Pancreas (tissue), 10 donors: ENCODE measurements around the gene RBM25. TPM values are rescaled to one million over a fixed set of nuclear protein-coding genes. Genes with fewer than 3 reads are reported as not detected.
"Not testable (repeated sequence)": the region's sequence is repeated elsewhere in the genome, so short reads cannot be mapped to it uniquely, and the experiment has no call there.

Source experiments
- ATAC-seq, 4 donors: fragments of 200-7000 bp; cut with Tn5 transposase; one replicate each; pipeline versions ENCODE4 v1.8.0 to v1.9.1; 2020; ENCODE audit warnings: mild to moderate bottlenecking in 4 of 4, moderate library complexity in 4 of 4
- DNase-seq, 6 donors: peaks; one replicate each; pipeline ENCODE4 v3.0.0-alpha.2; 2020
- FAIRE-seq: peaks from 2 replicates; lab custom pipeline; 2012; peaks lifted over from hg19 to GRCh38; lab: Jason Lieb, UNC
- H3K27ac ChIP-seq, 4 donors: fragments of 200-600 bp; sonication (generic); 1 replicate in 3 of 4; 2 replicates in 1 of 4; pipeline versions ENCODE4 v1.5.0 to v1.8.0; 2020
- H3K27me3 ChIP-seq, 4 donors: fragments of 200-600 bp; one replicate each; pipeline ENCODE4 v1.8.0; 2021
- H3K36me3 ChIP-seq, 3 donors: fragments of 200-600 bp; sonication (generic) in 1 of 3; one replicate each; pipeline versions ENCODE4 v1.5.0 to v1.8.0; 2020 to 2021
- H3K4me1 ChIP-seq, 3 donors: fragments of 200-600 bp; one replicate each; pipeline ENCODE4 v1.8.0; 2021
- H3K4me3 ChIP-seq, 4 donors: fragments of 200-600 bp; sonication (generic) in 2 of 4; one replicate each; pipeline versions ENCODE4 v1.5.0 to v1.8.0; 2020 to 2021
- H3K9me3 ChIP-seq, 4 donors: fragments of 200-600 bp; one replicate each; pipeline ENCODE4 v1.8.0; 2021
- CTCF ChIP-seq, 4 donors: fragments of 200-600 bp; sonication (generic) in 3 of 4; IDR thresholded peaks; one replicate each; pipeline versions ENCODE4 v1.5.0 to v1.8.0; 2021; ENCODE audit warnings: antibody characterized with exemption in 4 of 4
- WGBS, 2 donors: extraction: QIAGEN DNeasy Blood & Tissue Kit; methylation state at CpG; one replicate each; pipeline ENCODE4 v1.1.7; 2013; 5-methylcytosine and 5-hydroxymethylcytosine counted together
- intact Hi-C, 3 donors: fragments of 100-400 bp; cut with DNase I; formaldehyde crosslinking; loops; one replicate each; pipeline versions ENCODE4 v1.11.1 to v1.14.2; 2022
- polyA plus RNA-seq, 2 donors: library from polyadenylated mRNA; stranded (reverse); fragments of 200-250 nt; gene quantifications; one replicate each; pipeline ENCODE4 v1.2.3, GENCODE V29; 2013
- total RNA-seq, 6 donors: library from RNA; stranded (reverse); fragmentation: NEBNext Ultra II Directional in 4 of 6; extraction: Animal tissue kit (Norgen Biotek cat#: 25700) in 4 of 6; gene quantifications; one replicate each; pipeline versions ENCODE4 v1.2.1 to v1.2.4, GENCODE V29; 2021 to 2023
- donor health status: healthy with polysubstance abuse.
- donor health status: DM: no; HTN: no; CAD: no; lungs with moderate emphysema.
- donor health status: DM: no; HTN: no; CAD: no.
- donor health status: control.
- donor health status: control.
- donor health status: Bipolar disorder and iron deficiency.
- donor health status: DM: yes; HTN: yes; CAD: no.
- donor health status: DM: no; HTN: no; CAD: no.
- donor health status: DM: no; HTN: no; CAD: no.
- donor health status: DM: yes; HTN: yes; CAD: no.

Gene RBM25
- total and polyA plus RNA-seq, 8 donors = 22.7 to 62.8 (median 33.1) TPM

GRCh38 chr14:73027984-73028383 lies 30.4 kb upstream of the RBM25 start:
- ATAC-seq (no peak), DNase-seq (no peak), FAIRE-seq (no peak)
- Histone ChIP-seq H3K36me3 (no peaks in the 10 kb centered on the region), H3K4me1 (peaks cover 0 to 6% (median 6%) of the 10 kb centered on the region in 3 donors), H3K27me3 (no peaks in the 10 kb centered on the region), H3K9me3 (no peaks in the 10 kb centered on the region), H3K4me3 (no peak overlapping the region), H3K27ac (no peak overlapping the region)
- no peak for TF ChIP-seq CTCF (IDR thresholded peaks at IDR 0.05)
- intact Hi-C loops = no loop called here

GRCh38 chr14:73036706-73037450 lies 21.5 kb upstream of the RBM25 start:
- H3K36me3 ChIP-seq, intact Hi-C loops, ATAC-seq, H3K27ac ChIP-seq, H3K27me3 ChIP-seq, FAIRE-seq, H3K4me3 ChIP-seq, H3K9me3 ChIP-seq, H3K4me1 ChIP-seq, DNase-seq: not testable (repeated sequence)
- WGBS, 2 donors = 89% methylated on average over 9 of the region's 9 CpGs

- Histone ChIP-seq H3K27ac (no peak overlapping the region), H3K4me1 (no peaks in the 10 kb centered on the region)
- ATAC-seq = no peak
These were observed 10.5 kb upstream of the RBM25 start for GRCh38 chr14:73047808-73048207.

GRCh38 chr14:73049428-73049827 lies 8.9 kb upstream of the RBM25 start:
- Histone ChIP-seq H3K36me3 (no peaks in the 10 kb centered on the region), H3K27me3 (no peaks in the 10 kb centered on the region), H3K4me1 (no peaks in the 10 kb centered on the region), H3K9me3 (no peaks in the 10 kb centered on the region), H3K4me3 (no peak overlapping the region), H3K27ac (no peak overlapping the region)
- intact Hi-C loops = no loop called here
- TF ChIP-seq CTCF (IDR thresholded peaks at IDR 0.05) = no peak
- DNase-seq (no peak), ATAC-seq (no peak), FAIRE-seq (no peak)
- WGBS, 2 donors = 69 to 79% methylated on average over 4 of the region's 4 CpGs

More at GRCh38 chr14:73047808-73048207, 10.5 kb upstream of the RBM25 start:
- FAIRE-seq (no peak), DNase-seq (no peak)
- Histone ChIP-seq H3K9me3 (no peaks in the 10 kb centered on the region), H3K36me3 (no peaks in the 10 kb centered on the region), H3K4me3 (no peak overlapping the region), H3K27me3 (no peaks in the 10 kb centered on the region)
- 94 to 97% methylated on average over 1 of the region's 1 CpG for WGBS, 2 donors
- intact Hi-C loops = no loop called here
- TF ChIP-seq CTCF (IDR thresholded peaks at IDR 0.05) = no peak

- H3K36me3 ChIP-seq = no peaks in the 10 kb centered on the region
- H3K4me1 ChIP-seq = peaks cover 0 to 11% (median 10%) of the 10 kb centered on the region in 3 donors
- no peaks in the 10 kb centered on the region for H3K27me3 ChIP-seq
- intact Hi-C loops = no loop called here
- ATAC-seq = no peak
- no peak for FAIRE-seq
- H3K9me3 ChIP-seq = no peaks in the 10 kb centered on the region
- no peak for TF ChIP-seq CTCF (IDR thresholded peaks at IDR 0.05)
- H3K27ac ChIP-seq = no peak overlapping the region
- WGBS, 2 donors = 96% methylated on average over 1 of the region's 1 CpG
- DNase-seq = no peak
- H3K4me3 ChIP-seq = no peak overlapping the region
These were observed 3.1 kb upstream of the RBM25 start for GRCh38 chr14:73055251-73055650.
